DND-41 (cell line): Measurements from ENCODE around the gene MKRN1.

Source experiments
- EZH2 ChIP-seq: IDR thresholded peaks from 3 replicates; pipeline ENCODE4 v1.6.1; 2012; ENCODE audit warnings: borderline replicate concordance, low read depth, mild to moderate bottlenecking, moderate library complexity, low read length, inconsistent platforms; ENCODE audit not compliant: severe bottlenecking
- TF ChIP-seq, protein P1 (sequence below): IDR thresholded peaks from 2 replicates; pipeline ENCODE4 v1.5.1; 2012; ENCODE audit warnings: borderline replicate concordance, low read length, moderate library complexity, mild to moderate bottlenecking; ENCODE audit not compliant: poor library complexity, severe bottlenecking; ENCODE audit errors: extremely low read depth

DNA sequence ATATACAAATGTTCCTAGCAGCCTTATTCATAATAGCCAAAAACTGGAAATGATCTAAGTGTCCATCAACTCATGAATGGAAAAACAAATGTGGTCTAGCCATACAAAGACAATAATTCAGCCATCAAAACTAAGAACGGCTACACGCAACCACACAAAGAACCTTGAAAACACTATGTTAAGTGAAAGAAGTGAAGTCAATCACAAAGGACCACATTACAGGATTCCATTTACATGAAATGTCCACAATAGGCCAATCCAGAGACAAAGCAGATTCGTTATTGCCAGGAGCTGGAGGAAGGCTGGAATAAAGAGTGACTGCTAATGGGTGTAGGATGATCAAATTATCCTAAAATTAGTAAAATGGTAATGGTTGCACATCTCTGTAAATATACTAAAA is 21.1 kb downstream of the MKRN1 start:
- TF ChIP-seq, protein P1, sequence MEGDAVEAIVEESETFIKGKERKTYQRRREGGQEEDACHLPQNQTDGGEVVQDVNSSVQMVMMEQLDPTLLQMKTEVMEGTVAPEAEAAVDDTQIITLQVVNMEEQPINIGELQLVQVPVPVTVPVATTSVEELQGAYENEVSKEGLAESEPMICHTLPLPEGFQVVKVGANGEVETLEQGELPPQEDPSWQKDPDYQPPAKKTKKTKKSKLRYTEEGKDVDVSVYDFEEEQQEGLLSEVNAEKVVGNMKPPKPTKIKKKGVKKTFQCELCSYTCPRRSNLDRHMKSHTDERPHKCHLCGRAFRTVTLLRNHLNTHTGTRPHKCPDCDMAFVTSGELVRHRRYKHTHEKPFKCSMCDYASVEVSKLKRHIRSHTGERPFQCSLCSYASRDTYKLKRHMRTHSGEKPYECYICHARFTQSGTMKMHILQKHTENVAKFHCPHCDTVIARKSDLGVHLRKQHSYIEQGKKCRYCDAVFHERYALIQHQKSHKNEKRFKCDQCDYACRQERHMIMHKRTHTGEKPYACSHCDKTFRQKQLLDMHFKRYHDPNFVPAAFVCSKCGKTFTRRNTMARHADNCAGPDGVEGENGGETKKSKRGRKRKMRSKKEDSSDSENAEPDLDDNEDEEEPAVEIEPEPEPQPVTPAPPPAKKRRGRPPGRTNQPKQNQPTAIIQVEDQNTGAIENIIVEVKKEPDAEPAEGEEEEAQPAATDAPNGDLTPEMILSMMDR: no peak
- TF ChIP-seq EZH2: no peak
